Vagina (tissue), 2 donors: Measurements from ENCODE around the gene CCT8.

Experiments
- POLR2A ChIP-seq, 2 donors: fragments of 450-650 bp; IDR thresholded peaks; one replicate each; pipeline ENCODE4 v1.6.1; 2017; ENCODE audit warnings: antibody characterized with exemption in 2 of 2, mild to moderate bottlenecking in 2 of 2, moderate library complexity in 2 of 2
- TF ChIP-seq, protein P1 (sequence below), 3 experiments: fragments of 450-650 bp in 2 of 3; fragments of 200-600 bp in 1 of 3; sonication (generic) in 1 of 3; IDR thresholded peaks; one replicate each; pipeline ENCODE4 v1.5.1; 2017 to 2019; ENCODE audit warnings: antibody characterized with exemption in 3 of 3, mild to moderate bottlenecking in 2 of 3, moderate library complexity in 2 of 3

DNA sequence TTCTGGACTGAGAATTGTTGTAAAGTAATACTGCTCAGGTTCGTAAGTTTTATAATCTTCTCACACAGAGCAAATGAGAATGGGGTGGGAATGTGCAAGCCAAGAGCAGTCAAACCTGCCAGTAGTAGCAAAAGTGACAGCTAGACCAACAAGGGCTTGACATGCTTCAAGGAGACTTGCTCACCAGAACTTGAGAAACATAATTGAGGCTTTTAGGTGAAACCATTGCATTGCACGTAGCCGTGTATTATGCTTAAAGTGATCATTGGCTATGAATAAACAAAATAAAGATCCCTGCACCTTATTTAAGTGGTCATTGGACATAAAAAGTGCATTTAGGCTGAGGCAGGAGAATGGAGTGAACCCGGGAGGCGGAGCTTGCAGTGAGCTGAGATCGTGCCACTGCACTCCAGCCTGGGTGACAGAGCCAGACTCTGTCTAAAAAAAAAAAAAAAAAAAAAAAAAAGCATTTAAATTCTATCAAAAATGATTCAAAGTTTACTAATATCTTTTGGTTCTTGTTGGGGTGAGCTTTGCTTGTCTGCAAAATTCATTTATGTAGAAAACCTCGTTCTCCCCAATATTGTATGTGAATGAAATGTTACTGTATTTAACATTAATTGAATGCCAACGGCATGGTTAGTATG, 11.8 kb upstream of the CCT8 start:
- TF ChIP-seq, protein P1, sequence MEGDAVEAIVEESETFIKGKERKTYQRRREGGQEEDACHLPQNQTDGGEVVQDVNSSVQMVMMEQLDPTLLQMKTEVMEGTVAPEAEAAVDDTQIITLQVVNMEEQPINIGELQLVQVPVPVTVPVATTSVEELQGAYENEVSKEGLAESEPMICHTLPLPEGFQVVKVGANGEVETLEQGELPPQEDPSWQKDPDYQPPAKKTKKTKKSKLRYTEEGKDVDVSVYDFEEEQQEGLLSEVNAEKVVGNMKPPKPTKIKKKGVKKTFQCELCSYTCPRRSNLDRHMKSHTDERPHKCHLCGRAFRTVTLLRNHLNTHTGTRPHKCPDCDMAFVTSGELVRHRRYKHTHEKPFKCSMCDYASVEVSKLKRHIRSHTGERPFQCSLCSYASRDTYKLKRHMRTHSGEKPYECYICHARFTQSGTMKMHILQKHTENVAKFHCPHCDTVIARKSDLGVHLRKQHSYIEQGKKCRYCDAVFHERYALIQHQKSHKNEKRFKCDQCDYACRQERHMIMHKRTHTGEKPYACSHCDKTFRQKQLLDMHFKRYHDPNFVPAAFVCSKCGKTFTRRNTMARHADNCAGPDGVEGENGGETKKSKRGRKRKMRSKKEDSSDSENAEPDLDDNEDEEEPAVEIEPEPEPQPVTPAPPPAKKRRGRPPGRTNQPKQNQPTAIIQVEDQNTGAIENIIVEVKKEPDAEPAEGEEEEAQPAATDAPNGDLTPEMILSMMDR (IDR thresholded peaks at IDR 0.05), result no peak
- no peak for TF ChIP-seq POLR2A (IDR thresholded peaks at IDR 0.05)
